ENCODE data around the gene SPOP.
"Not testable (repeated sequence)": the region's sequence is repeated elsewhere in the genome, so short reads cannot be mapped to it uniquely, and the experiment has no call there.

Gene SPOP

GRCh38 chr17:49677933-49678847 is at the start of gene SPOP:
SPOP (minus strand) TSS chr17:49678097; CDS start chr17:49622810, 55,287 bp downstream.
- DNase-seq: peak; percentile 99

- DNase-seq: no peak
These were observed 49.5 kb upstream of the SPOP start for GRCh38 chr17:49727380-49727779.

GRCh38 chr17:49725452-49726130 is 47.7 kb upstream of the SPOP start:
- DNase-seq: no peak

- not testable (repeated sequence) for DNase-seq
These were observed 46.7 kb upstream of the SPOP start for GRCh38 chr17:49724552-49724951.

GRCh38 chr17:49723423-49723822 is 45.5 kb upstream of the SPOP start:
- DNase-seq: no peak

- DNase-seq: no peak
These were observed 44.2 kb upstream of the SPOP start for GRCh38 chr17:49722066-49722465.

GRCh38 chr17:49717371-49717861 is 39.5 kb upstream of the SPOP start:
- DNase-seq: no peak

GRCh38 chr17:49716668-49717364 is 38.9 kb upstream of the SPOP start:
- DNase-seq: no peak

- no peak for DNase-seq
These were observed 37.9 kb upstream of the SPOP start for GRCh38 chr17:49715717-49716279.

GRCh38 chr17:49715216-49715615 is 37.3 kb upstream of the SPOP start:
- DNase-seq: no peak

GRCh38 chr17:49708515-49709183 is 30.8 kb upstream of the SPOP start:
- peak; percentile 37 to 50 (median 37) for DNase-seq

- peak; percentile 98 to 99 (median 99) for DNase-seq
These were observed 30.0 kb upstream of the SPOP start, which contains the start of gene SLC35B1 for GRCh38 chr17:49707608-49708514. SLC35B1 (minus strand) TSS chr17:49707964; CDS start chr17:49707833, 131 bp downstream.

- DNase-seq: no peak
These were observed 29.3 kb upstream of the SPOP start for GRCh38 chr17:49707246-49707607.

GRCh38 chr17:49705254-49705653 is 27.4 kb upstream of the SPOP start:
- DNase-seq: no peak

- peak; percentile 53 to 68 (median 57) for DNase-seq
These were observed 25.8 kb upstream of the SPOP start for GRCh38 chr17:49703557-49704277.

GRCh38 chr17:49700960-49701359 is 23.1 kb upstream of the SPOP start:
- DNase-seq: no peak

GRCh38 chr17:49699966-49700575 is 22.2 kb upstream of the SPOP start:
- no peak for DNase-seq

GRCh38 chr17:49698005-49698404 is 20.1 kb upstream of the SPOP start:
- no peak for DNase-seq

GRCh38 chr17:49696233-49696761 is 18.4 kb upstream of the SPOP start:
- DNase-seq: peak; percentile 92 to 96 (median 96)
